GM12878 (cell line): ENCODE results near the gene NAALAD2. TPM values are rescaled to one million over a fixed set of nuclear protein-coding genes. Genes with fewer than 3 reads are reported as not detected.

Experiments used
- ATAC-seq: fragments of 200-7000 bp; cut with Tn5 transposase; 3 replicates; pipeline ENCODE4 v1.9.1; 2020; ENCODE audit warnings: mild to moderate bottlenecking, moderate library complexity
- BruUV-seq: library from RNA; stranded (reverse); fragments of 400-500 nt; replicated peaks from 2 replicates; lab custom pipeline; 2021; lab: Mats Ljungman, UMichigan
- CTCF ChIA-PET: fragments of 300-600 bp; sonication (Branson Sonifier 250); formaldehyde crosslinking; extraction: SDS; loops from one replicate; lab custom pipeline; 2021; ENCODE audit warnings: inconsistent platforms; lab: Yijun Ruan, JAX
- POLR2A ChIA-PET: fragments of 350-600 bp; formaldehyde crosslinking; extraction: SDS; loops from one replicate; lab custom pipeline; 2021; ENCODE audit warnings: inconsistent platforms; lab: Charles Lee
- RAD21 ChIA-PET: fragments of 300-600 bp; sonication (Branson Sonifier 250); formaldehyde crosslinking; loops from one replicate; lab custom pipeline; 2023; ENCODE audit warnings: antibody characterized with exemption; ENCODE audit not compliant: unreplicated experiment; lab: Charles Lee
- SMC1A ChIA-PET: fragments of 300-600 bp; sonication (Branson Sonifier 250); formaldehyde crosslinking; loops from one replicate; lab custom pipeline; 2023; ENCODE audit not compliant: unreplicated experiment, uncharacterized antibody; lab: Charles Lee
- DNase-seq: peaks from one replicate; pipeline ENCODE4 v3.0.0-alpha.2; 2011; ENCODE audit warnings: low read depth, low spot score
- FAIRE-seq: peaks from 3 replicates; lab custom pipeline; 2011; peaks lifted over from hg19 to GRCh38; lab: Jason Lieb, UNC
- H2AFZ ChIP-seq: 2 replicates; pipeline ENCODE4 v1.6.0; 2011; ENCODE audit warnings: low read depth, low read length, control low read depth; ENCODE audit not compliant: control insufficient read depth
- H3K27ac ChIP-seq: 2 replicates; pipeline ENCODE4 v1.5.1; 2011; ENCODE audit warnings: control low read depth; ENCODE audit not compliant: control insufficient read depth, insufficient read depth
- H3K27me3 ChIP-seq, 2 experiments: replicated peaks in 1 of 2; 2 replicates each; pipeline versions ENCODE4 v1.6.0 to v1.6.1; 2011; ENCODE audit warnings: low read length in 1 of 2; ENCODE audit not compliant: control insufficient read depth in 2 of 2, insufficient read depth in 2 of 2
- H3K36me3 ChIP-seq, 2 experiments: 2 replicates each; pipeline ENCODE4 v1.5.1; 2011; ENCODE audit warnings: low read length in 1 of 2; ENCODE audit not compliant: control insufficient read depth in 2 of 2, insufficient read depth in 2 of 2
- H3K4me1 ChIP-seq: 2 replicates; pipeline ENCODE4 v1.6.1; 2011; ENCODE audit warnings: mild to moderate bottlenecking, low read length, moderate library complexity, mixed read lengths; ENCODE audit not compliant: control insufficient read depth, insufficient read depth
- H3K4me2 ChIP-seq: 2 replicates; pipeline ENCODE4 v1.6.0; 2011; ENCODE audit warnings: control low read depth; ENCODE audit not compliant: control insufficient read depth, insufficient read depth
- H3K4me3 ChIP-seq: fragments of 200-600 bp; sonication (generic); 2 replicates; pipeline ENCODE4 v1.5.1; 2016
- H3K79me2 ChIP-seq: 2 replicates; pipeline ENCODE4 v1.6.0; 2011; ENCODE audit warnings: low read length; ENCODE audit not compliant: control insufficient read depth, insufficient read depth
- H3K9ac ChIP-seq: 2 replicates; pipeline ENCODE4 v1.8.0; 2011; ENCODE audit warnings: low read length, control low read depth, mixed read lengths; ENCODE audit not compliant: control insufficient read depth, insufficient read depth
- H3K9me3 ChIP-seq: replicated peaks from 3 replicates; pipeline ENCODE4 v1.5.1; 2011; ENCODE audit warnings: mild to moderate bottlenecking, low read length; ENCODE audit not compliant: control insufficient read depth, insufficient read depth
- H4K20me1 ChIP-seq: 2 replicates; pipeline ENCODE4 v1.6.0; 2011; ENCODE audit not compliant: control insufficient read depth, insufficient read depth
- ATF7 ChIP-seq: fragments of 450-650 bp; IDR thresholded peaks from 2 replicates; pipeline ENCODE4 v1.6.1; 2016; ENCODE audit warnings: low read depth, mild to moderate bottlenecking
- CEBPB ChIP-seq, 2 experiments: fragments of 150-350 bp in 1 of 2; IDR thresholded peaks; 2 replicates each; pipeline ENCODE4 v1.6.1; 2012 to 2014; ENCODE audit warnings: low read depth in 2 of 2, low read length in 2 of 2, borderline replicate concordance in 1 of 2, inconsistent platforms in 1 of 2
- CEBPZ ChIP-seq: fragments of 150-350 bp; IDR thresholded peaks from 2 replicates; pipeline ENCODE4 v1.6.1; 2016; ENCODE audit warnings: low read depth, low read length
- CHD2 ChIP-seq: IDR thresholded peaks from 2 replicates; pipeline ENCODE4 v1.6.1; 2011; ENCODE audit warnings: low read depth, low read length, improper control_type of control experiment, borderline replicate concordance
- E2F4 ChIP-seq: IDR thresholded peaks from 2 replicates; pipeline ENCODE4 v1.6.1; 2012; ENCODE audit warnings: low read depth, low read length, improper control_type of control experiment
- E4F1 ChIP-seq: fragments of 450-650 bp; IDR thresholded peaks from 2 replicates; pipeline ENCODE4 v1.6.1; 2018; ENCODE audit warnings: borderline replicate concordance, mild to moderate bottlenecking; ENCODE audit not compliant: partially characterized antibody
- EED ChIP-seq: sonication (generic); IDR thresholded peaks from 2 replicates; pipeline ENCODE4 v1.6.1; 2016; ENCODE audit warnings: antibody characterized with exemption, low read depth
- JUND ChIP-seq: IDR thresholded peaks from 2 replicates; pipeline ENCODE4 v1.6.1; 2012; ENCODE audit warnings: low read depth, mild to moderate bottlenecking, low read length, improper control_type of control experiment, moderate library complexity
- MAX ChIP-seq: IDR thresholded peaks from 2 replicates; pipeline ENCODE4 v1.6.1; 2012; ENCODE audit warnings: low read depth, low read length, improper control_type of control experiment
- NFIC ChIP-seq: IDR thresholded peaks from 2 replicates; pipeline ENCODE4 v1.6.1; 2012; ENCODE audit warnings: low read depth, mild to moderate bottlenecking, inconsistent platforms, low read length, moderate library complexity
- NFYB ChIP-seq: IDR thresholded peaks from 2 replicates; pipeline ENCODE4 v1.6.1; 2011; ENCODE audit warnings: low read depth, mild to moderate bottlenecking, low read length, improper control_type of control experiment, moderate library complexity; ENCODE audit not compliant: insufficient read depth
- PAX5 ChIP-seq: IDR thresholded peaks from 2 replicates; pipeline ENCODE4 v1.6.1; 2011; ENCODE audit warnings: low read depth, low read length, borderline replicate concordance
- POU2F2 ChIP-seq: IDR thresholded peaks from 3 replicates; pipeline ENCODE4 v1.6.1; 2011; ENCODE audit warnings: low read depth, mild to moderate bottlenecking, low read length, borderline replicate concordance
- SIX5 ChIP-seq: IDR thresholded peaks from 2 replicates; pipeline ENCODE4 v1.6.1; 2011; ENCODE audit warnings: mild to moderate bottlenecking, low read depth, low read length, moderate library complexity; ENCODE audit not compliant: severe bottlenecking
- TCF3 ChIP-seq: IDR thresholded peaks from 2 replicates; pipeline ENCODE4 v1.6.1; 2012; ENCODE audit warnings: low read depth, mild to moderate bottlenecking, low read length, borderline replicate concordance; ENCODE audit not compliant: insufficient read depth
- ZBTB33 ChIP-seq: fragments of 450-650 bp; IDR thresholded peaks from 2 replicates; pipeline ENCODE4 v1.6.1; 2017; ENCODE audit warnings: mild to moderate bottlenecking
- WGBS: methylation state at CpG from one replicate; pipeline ENCODE4 v1.1.6; 2016; ENCODE audit warnings: low lambda C conversion rate; ENCODE audit not compliant: insufficient replicate concordance, insufficient coverage; ENCODE audit errors: missing lambda C conversion rate; 5-methylcytosine and 5-hydroxymethylcytosine counted together
- in situ Hi-C: fragments of 300-500 bp; cut with MboI; formaldehyde crosslinking; loops from 9 replicates; pipeline ENCODE4 v1.14.3; 2018; ENCODE audit warnings: mixed read lengths
- intact Hi-C: fragments of 100-400 bp; cut with micrococcal nuclease; formaldehyde crosslinking; loops from one replicate; pipeline ENCODE4 v1.14.2; 2022; ENCODE audit not compliant: unreplicated experiment
- polyA plus RNA-seq, 11 experiments: library from polyadenylated mRNA; depleted of rRNA in 4 of 11; unstranded in 6 of 11; stranded (reverse) in 5 of 11; fragments of >200 nt; fragmentation: Nextera tagmentation in 4 of 11; fragmentation: Illumina TruSeq in 1 of 11; extraction: Ambion mirVana in 4 of 11; extraction: Trizol in 1 of 11; gene quantifications; 1 replicate in 1 of 11; 2 replicates in 10 of 11; pipeline versions ENCODE4 v1.2.1 to v1.2.3, GENCODE V29; 2011 to 2016; ENCODE audit warnings: inconsistent platforms in 2 of 11, missing spikeins in 2 of 11, low read depth in 1 of 11
- total RNA-seq, 4 experiments: library from RNA; depleted of rRNA in 3 of 4; stranded (reverse); fragments of >200 nt in 3 of 4; fragmentation: Illumina TruSeq in 1 of 4; extraction: Trizol in 1 of 4; gene quantifications; 2 replicates each; pipeline versions ENCODE4 v1.2.1 to v1.2.3, GENCODE V29; 2013 to 2021

The NAALAD2 gene
- total and polyA plus RNA-seq, 10 of the 15 experiments (the other 5 are each of a cell fraction or from before 2014, with no cell fraction given) = 0.05 to 0.24 (median 0.11) TPM; not detected in 5

- Histone ChIP-seq H3K4me2 (no peak overlapping the region), H3K4me3 (no peak overlapping the region), H3K27me3 (no peaks in the 10 kb centered on the region; a peak in 1 of 4 replicates), H3K9me3 (no peaks in the 10 kb centered on the region; the same call in 2 of the 3 replicates), H2AFZ (no peak overlapping the region), H3K4me1 (no peaks in the 10 kb centered on the region), H3K27ac (no peak overlapping the region), H3K79me2 (peaks cover 6% of the 10 kb centered on the region), H3K36me3 (no peaks in the 10 kb centered on the region), H4K20me1 (no peaks in the 10 kb centered on the region), H3K9ac (no peak overlapping the region)
- DNase-seq (no peak), FAIRE-seq (no peak), ATAC-seq (no peak)
- ChIA-PET POLR2A (no interaction called here), CTCF (no interaction called here), SMC1A (no interaction called here), RAD21 (no interaction called here)
- no TSS peak for BruUV-seq
- intact Hi-C loops = no loop called here
- 63% methylated on average over 3 of the region's 3 CpGs for WGBS
- in situ Hi-C loops = no loop called here
- no peak for TF ChIP-seq ATF7
- no peak for TF ChIP-seq EED
- TF ChIP-seq ZBTB33 = no peak
- no peak for TF ChIP-seq PAX5
- no peak for TF ChIP-seq E4F1
- no peak for TF ChIP-seq POU2F2
- no peak for TF ChIP-seq MAX
- TF ChIP-seq NFIC = no peak
- TF ChIP-seq SIX5 = no peak
- no peak for TF ChIP-seq NFYB
- TF ChIP-seq E2F4 = no peak
- no peak for TF ChIP-seq CHD2
- TF ChIP-seq TCF3 = no peak
- TF ChIP-seq CEBPB (IDR thresholded peaks at IDR 0.05; ENCODE audit: borderline replicate concordance in 1 of 2, low read depth in 2 of 2, low read length in 2 of 2) = no peak
- no peak for TF ChIP-seq JUND
- no peak for TF ChIP-seq CEBPZ
These were observed 93.6 kb downstream of the NAALAD2 start for GRCh38 chr11:90228056-90228455.
